ENCODE measurements around the gene SPTBN4. TPM values are rescaled to one million over a fixed set of nuclear protein-coding genes. Genes with fewer than 3 reads are reported as not detected.

Gene SPTBN4
- total and polyA plus RNA-seq, 2 of the 4 experiments (the other 2 are of a cell fraction), result 0.72 to 0.91 TPM

GRCh38 chr19:40450664-40451063 is 16.1 kb upstream of the SPTBN4 start:
- Histone ChIP-seq H2BK120ac (ENCODE audit: low read depth, low read length) (no peak overlapping the region), H3K9me3 (ENCODE audit: control insufficient read depth, insufficient read depth, low read length) (no peaks in the 10 kb centered on the region), H4K20me1 (ENCODE audit: insufficient read depth, low read length) (no peaks in the 10 kb centered on the region), H3K4me3 (ENCODE audit: insufficient read depth, low read depth, low read length) (no peak overlapping the region), H3K27me3 (ENCODE audit: control insufficient read depth, insufficient read depth, low read length) (no peaks in the 10 kb centered on the region), H3K27ac (ENCODE audit: insufficient read depth, low read length) (no peak overlapping the region), H3K79me1 (ENCODE audit: low read depth in 1 of 2, low read length in 2 of 2) (no peaks in the 10 kb centered on the region), H4K91ac (ENCODE audit: insufficient read depth, low read depth, low read length) (no peak overlapping the region), H3K4me2 (ENCODE audit: low read depth, low read length) (no peak overlapping the region), H2AK5ac (ENCODE audit: low read depth, low read length) (no peak overlapping the region), H2AK9ac (replicated peaks; ENCODE audit: low read depth, low read length, poor library complexity) (peak overlapping the region; percentile 61), H4K5ac (ENCODE audit: low read depth, low read length) (no peak overlapping the region), H3K4ac (ENCODE audit: low read depth, low read length) (no peak overlapping the region), H3K4me1 (ENCODE audit: control insufficient read depth, insufficient read depth, low read length) (no peaks in the 10 kb centered on the region; the same call in 1 of the 2 replicates), H3K56ac (ENCODE audit: extremely low read depth, insufficient read depth, low read length) (no peak overlapping the region), H3K9ac (ENCODE audit: low read depth, low read length) (no peak overlapping the region), H3K36me3 (ENCODE audit: control insufficient read depth, insufficient read depth, low read length) (peaks cover 6% of the 10 kb centered on the region; the same call in 1 of the 2 replicates), H3K14ac (replicated peaks; ENCODE audit: low read depth, low read length) (no peak overlapping the region), H2BK5ac (ENCODE audit: low read depth, low read length, poor library complexity, severe bottlenecking) (no peak overlapping the region), H2BK20ac (ENCODE audit: low read depth, low read length) (no peak overlapping the region), H4K8ac (ENCODE audit: low read depth in 2 of 2, low read length in 2 of 2) (no peak overlapping the region), H2AFZ (replicated peaks; ENCODE audit: low read length, poor library complexity) (no peak overlapping the region), H3K18ac (ENCODE audit: low read depth, low read length) (no peak overlapping the region), H2BK15ac (ENCODE audit: low read depth, low read length) (no peak overlapping the region), H3K9me1 (ENCODE audit: insufficient read depth, low read length) (peaks cover 3% of the 10 kb centered on the region; the same call in 1 of the 2 replicates), H3K23ac (ENCODE audit: low read depth, low read length) (no peak overlapping the region)
- TF ChIP-seq MAFK (IDR thresholded peaks at IDR 0.05; ENCODE audit: low read depth, low read length) (no peak), ELK1 (IDR thresholded peaks at IDR 0.05; ENCODE audit: borderline replicate concordance, low read depth, low read length) (no peak), MAZ (IDR thresholded peaks at IDR 0.05; ENCODE audit: borderline replicate concordance, low read depth, low read length) (no peak), BHLHE40 (IDR thresholded peaks at IDR 0.05; ENCODE audit: low read depth, low read length) (no peak)
- no CpG with 5 or more reads among the region's 4 CpGs for WGBS, 2 experiments (ENCODE audit: extremely low coverage in 2 of 2, insufficient read length in 1 of 2)
- ChIA-PET POLR2A (ENCODE audit: unreplicated experiment) (no interaction called here), CTCF (no interaction called here)
- dilution Hi-C loops (cut with HindIII; ENCODE audit: low sequenced_read_pairs, unreplicated experiment), result no loop called here
- BruUV-seq (replicated peaks), result no TSS peak
- no peak for DNase-seq
- in situ Hi-C loops (cut with MboI; ENCODE audit: low sequenced_read_pairs), result no loop called here
- no peak for ATAC-seq (ENCODE audit: low read depth)
- intact Hi-C loops (cut with micrococcal nuclease), result no loop called here
